Measurements from ENCODE around the gene CST11.

DNA sequence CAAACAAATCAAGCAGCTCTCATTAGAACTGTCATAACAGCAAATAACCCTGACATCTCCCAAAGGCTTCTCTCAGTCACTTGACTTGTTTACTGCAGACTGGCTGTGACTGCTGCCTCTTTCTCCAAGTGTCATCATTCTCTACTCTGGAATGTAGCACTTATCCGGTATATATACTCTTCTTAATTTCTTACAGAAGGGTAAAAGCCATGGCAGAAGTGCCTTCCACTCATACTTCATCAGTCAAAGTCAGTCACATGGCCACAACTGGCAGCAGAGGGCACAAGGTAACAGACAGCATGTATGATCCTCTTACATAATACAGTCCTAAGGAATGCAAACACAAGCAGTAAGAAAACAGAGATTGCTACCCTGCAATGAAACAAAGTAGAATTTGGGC, 40.6 kb downstream of the CST11 start:
- TF ChIP-seq, protein P1, sequence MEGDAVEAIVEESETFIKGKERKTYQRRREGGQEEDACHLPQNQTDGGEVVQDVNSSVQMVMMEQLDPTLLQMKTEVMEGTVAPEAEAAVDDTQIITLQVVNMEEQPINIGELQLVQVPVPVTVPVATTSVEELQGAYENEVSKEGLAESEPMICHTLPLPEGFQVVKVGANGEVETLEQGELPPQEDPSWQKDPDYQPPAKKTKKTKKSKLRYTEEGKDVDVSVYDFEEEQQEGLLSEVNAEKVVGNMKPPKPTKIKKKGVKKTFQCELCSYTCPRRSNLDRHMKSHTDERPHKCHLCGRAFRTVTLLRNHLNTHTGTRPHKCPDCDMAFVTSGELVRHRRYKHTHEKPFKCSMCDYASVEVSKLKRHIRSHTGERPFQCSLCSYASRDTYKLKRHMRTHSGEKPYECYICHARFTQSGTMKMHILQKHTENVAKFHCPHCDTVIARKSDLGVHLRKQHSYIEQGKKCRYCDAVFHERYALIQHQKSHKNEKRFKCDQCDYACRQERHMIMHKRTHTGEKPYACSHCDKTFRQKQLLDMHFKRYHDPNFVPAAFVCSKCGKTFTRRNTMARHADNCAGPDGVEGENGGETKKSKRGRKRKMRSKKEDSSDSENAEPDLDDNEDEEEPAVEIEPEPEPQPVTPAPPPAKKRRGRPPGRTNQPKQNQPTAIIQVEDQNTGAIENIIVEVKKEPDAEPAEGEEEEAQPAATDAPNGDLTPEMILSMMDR (conservative IDR thresholded peaks at IDR 0.05; ENCODE audit: low read length): no peak
- no peak for TF ChIP-seq EZH2phosphoT487 (IDR thresholded peaks at IDR 0.05; ENCODE audit: borderline replicate concordance)
